NB4 (cell line): ENCODE data around the gene GREB1.

Experiments
- CTCF ChIP-seq: IDR thresholded peaks from one replicate; pipeline ENCODE4 v1.5.1; 2012; ENCODE audit warnings: low read depth, low read length
- MAX ChIP-seq: IDR thresholded peaks from 2 replicates; pipeline ENCODE4 v1.6.1; 2011; ENCODE audit warnings: low read depth, low read length
- MYC ChIP-seq: IDR thresholded peaks from 2 replicates; pipeline ENCODE4 v1.6.1; 2011; ENCODE audit warnings: low read depth, low read length
- POLR2A ChIP-seq: IDR thresholded peaks from 2 replicates; pipeline ENCODE4 v1.6.1; 2011; ENCODE audit warnings: mild to moderate bottlenecking; ENCODE audit not compliant: insufficient read length; ENCODE audit errors: extremely low read depth

GRCh38 chr2:11676640-11677039 is 142.8 kb downstream of the GREB1 start:
- no peak for TF ChIP-seq POLR2A
- TF ChIP-seq CTCF, result no peak
- no peak for TF ChIP-seq MAX
- no peak for TF ChIP-seq MYC
